ENCODE data around the gene TENM4. TPM values are rescaled to one million over a fixed set of nuclear protein-coding genes. Genes with fewer than 3 reads are reported as not detected.
A peak's percentile ranks its signal among the peaks of the same experiment; 100 is the strongest.

The TENM4 gene
- polyA plus RNA-seq, 3 donors, result 0.31 to 1.7 TPM; not detected in 1

GRCh38 chr11:78691215-78691614 lies 749.6 kb downstream of the TENM4 start:
- H3K27ac ChIP-seq (ENCODE audit: low read depth in 1 of 2, low read length in 2 of 2), result no peak overlapping the region
- no peak overlapping the region for H3K9ac ChIP-seq (ENCODE audit: insufficient read depth, low read length, poor library complexity, severe bottlenecking)
- no peaks in the 10 kb centered on the region for H3K4me1 ChIP-seq (ENCODE audit: control insufficient read depth in 1 of 2, insufficient read depth in 2 of 2, low read length in 2 of 2)
- peaks cover 0 to 2% (median 0%) of the 10 kb centered on the region in 7 donors for H3K9me3 Mint-ChIP-seq
- 70% methylated on average over 1 of the region's 2 CpGs for whole genome bisulfite sequencing (ENCODE audit: insufficient coverage)
- no peak overlapping the region for H3K4me2 ChIP-seq (replicated peaks; ENCODE audit: extremely low read depth, low read length, poor library complexity, severe bottlenecking)
- intact Hi-C loops (cut with micrococcal nuclease), result no loop called here
- no peak overlapping the region for H3K27ac Mint-ChIP-seq
- TF ChIP-seq CTCF (IDR thresholded peaks at IDR 0.05), result no peak
- no peaks in the 10 kb centered on the region for H4K20me1 ChIP-seq (ENCODE audit: insufficient read depth, low read length)
- H3K36me3 Mint-ChIP-seq, result no peaks in the 10 kb centered on the region
- no peaks in the 10 kb centered on the region for H3K36me3 ChIP-seq (replicated peaks in 1 of 2; ENCODE audit: control insufficient read depth in 1 of 2, insufficient read depth in 2 of 2, low read length in 2 of 2)
- H3K9me3 ChIP-seq (replicated peaks in 1 of 2; ENCODE audit: control insufficient read depth in 1 of 2, insufficient read depth in 1 of 2, low read length in 2 of 2), result no peaks in the 10 kb centered on the region
- no peaks in the 10 kb centered on the region for H3K79me2 ChIP-seq (ENCODE audit: insufficient read depth, low read length)
- peak overlapping the region in 1 of 2 donors; percentile 55 for H3K4me3 Mint-ChIP-seq
- no peak overlapping the region for H2AFZ ChIP-seq (ENCODE audit: insufficient read depth, low read depth, low read length, poor library complexity, severe bottlenecking)
- DNase-seq, result no peak
- peaks cover 5 to 7% (median 7%) of the 10 kb centered on the region in 3 donors for H3K27me3 Mint-ChIP-seq (ENCODE audit: low read depth in 3 of 3)
- H3K4me3 ChIP-seq (replicated peaks in 1 of 3; ENCODE audit: low read depth in 2 of 3, low read length in 3 of 3), result no peak overlapping the region
- no peaks in the 10 kb centered on the region for H3K4me1 Mint-ChIP-seq
- H3K27me3 ChIP-seq (ENCODE audit: control insufficient read depth in 2 of 2, insufficient read depth in 2 of 2, low read length in 2 of 2), result no peaks in the 10 kb centered on the region

- Histone ChIP-seq H3K36me3 (replicated peaks in 1 of 2; ENCODE audit: control insufficient read depth in 1 of 2, insufficient read depth in 2 of 2, low read length in 2 of 2) (no peaks in the 10 kb centered on the region), H3K4me2 (replicated peaks; ENCODE audit: extremely low read depth, low read length, poor library complexity, severe bottlenecking) (no peak overlapping the region), H2AFZ (ENCODE audit: insufficient read depth, low read depth, low read length, poor library complexity, severe bottlenecking) (no peak overlapping the region), H3K27ac (ENCODE audit: low read depth in 1 of 2, low read length in 2 of 2) (no peak overlapping the region), H3K4me3 (replicated peaks in 1 of 3; ENCODE audit: low read depth in 2 of 3, low read length in 3 of 3) (no peak overlapping the region), H3K4me1 (ENCODE audit: control insufficient read depth in 1 of 2, insufficient read depth in 2 of 2, low read length in 2 of 2) (no peaks in the 10 kb centered on the region), H3K9ac (ENCODE audit: insufficient read depth, low read length, poor library complexity, severe bottlenecking) (no peak overlapping the region), H4K20me1 (ENCODE audit: insufficient read depth, low read length) (no peaks in the 10 kb centered on the region), H3K27me3 (ENCODE audit: control insufficient read depth in 2 of 2, insufficient read depth in 2 of 2, low read length in 2 of 2) (no peaks in the 10 kb centered on the region), H3K9me3 (replicated peaks in 1 of 2; ENCODE audit: control insufficient read depth in 1 of 2, insufficient read depth in 1 of 2, low read length in 2 of 2) (no peaks in the 10 kb centered on the region), H3K79me2 (ENCODE audit: insufficient read depth, low read length) (no peaks in the 10 kb centered on the region)
- Mint-ChIP-seq H3K27me3 (ENCODE audit: low read depth in 3 of 3) (peaks cover 4 to 7% (median 5%) of the 10 kb centered on the region in 3 donors), H3K4me3 (no peak overlapping the region), H3K36me3 (no peaks in the 10 kb centered on the region), H3K27ac (no peak overlapping the region), H3K4me1 (no peaks in the 10 kb centered on the region), H3K9me3 (peaks cover 0 to 2% (median 0%) of the 10 kb centered on the region in 7 donors)
- no peak for DNase-seq
- no CpG with 5 or more reads among the region's 2 CpGs for WGBS (ENCODE audit: insufficient coverage)
- intact Hi-C loops (cut with micrococcal nuclease), result no loop called here
- TF ChIP-seq CTCF (IDR thresholded peaks at IDR 0.05), result no peak
Observed at GRCh38 chr11:78690352-78690987, 750.4 kb downstream of the TENM4 start.

All from CD14-positive monocyte (primary cell).